ENCODE measurements around the gene PTPN20. TPM values are rescaled to one million over a fixed set of nuclear protein-coding genes. Genes with fewer than 3 reads are reported as not detected.

The PTPN20 gene
- total and polyA plus RNA-seq, 2 of the 8 experiments (the other 6 are each of a cell fraction or from before 2014, with no cell fraction given) = not detected

- no peaks in the 10 kb centered on the region for H3K79me2 ChIP-seq (ENCODE audit: control insufficient read depth in 1 of 2, insufficient read depth in 2 of 2, low read length in 2 of 2)
- H2BK15ac ChIP-seq (ENCODE audit: low read length) = no peak overlapping the region
- no peak overlapping the region for H2AFZ ChIP-seq (ENCODE audit: low read length)
- no peaks in the 10 kb centered on the region for H3K79me1 ChIP-seq (ENCODE audit: low read depth, low read length)
- H4K20me1 ChIP-seq (replicated peaks in 1 of 2; ENCODE audit: control insufficient read depth in 1 of 2, insufficient read depth in 2 of 2, low read length in 2 of 2) = no peaks in the 10 kb centered on the region
- H2BK20ac ChIP-seq (ENCODE audit: low read length) = no peak overlapping the region
- H3K14ac ChIP-seq (ENCODE audit: insufficient read length) = no peak overlapping the region
- no peak overlapping the region for H2BK5ac ChIP-seq (ENCODE audit: low read depth, low read length)
- no peak for FAIRE-seq
- no peak overlapping the region for H4K91ac ChIP-seq (replicated peaks; ENCODE audit: insufficient read length, low read length)
- H3K18ac ChIP-seq (ENCODE audit: extremely low read depth, low read length) = no peak overlapping the region
- H3K4me3 ChIP-seq (ENCODE audit: extremely low read depth in 1 of 4, insufficient read depth in 2 of 4, low read depth in 3 of 4, low read length in 4 of 4) = no peak overlapping the region
- H3K27me3 ChIP-seq (replicated peaks in 1 of 4; ENCODE audit: control insufficient read depth in 3 of 4, extremely low read depth in 1 of 4, insufficient read depth in 3 of 4, low read length in 3 of 4) = no peaks in the 10 kb centered on the region
- ChIA-PET CTCF (ENCODE audit: partially characterized antibody) (interaction anchor here (1.3 to 7.4 kb wide), 3 partner anchors 14 to 313 kb away, joined by 3 to 85 read pairs (median 8); no protein-coding TSS in a partner anchor), POLR2A (ENCODE audit: partially characterized antibody) (no interaction called here)
- H2AK5ac ChIP-seq (ENCODE audit: low read depth, low read length) = no peak overlapping the region
- H2BK120ac ChIP-seq (replicated peaks; ENCODE audit: low read depth, low read length) = no peak overlapping the region
- no peak overlapping the region for H4K8ac ChIP-seq (ENCODE audit: extremely low read depth, insufficient read depth, low read length)
- H3K4me2 ChIP-seq (ENCODE audit: insufficient read depth in 1 of 2, low read depth in 2 of 2, low read length in 2 of 2) = no peak overlapping the region
- H3K23ac ChIP-seq (ENCODE audit: insufficient read length) = no peak overlapping the region
- no peak for TF ChIP-seq RAD21 (IDR thresholded peaks at IDR 0.05 in 1 of 2, conservative IDR thresholded peaks at IDR 0.05 in 1 of 2; ENCODE audit: low read depth in 2 of 2, low read length in 2 of 2)
- TF ChIP-seq SP4 (IDR thresholded peaks at IDR 0.05; ENCODE audit: low read length) = no peak
- no peak for TF ChIP-seq CREB1 (IDR thresholded peaks at IDR 0.05)
- no peak for TF ChIP-seq TBP (IDR thresholded peaks at IDR 0.05; ENCODE audit: low read depth, low read length)
- TF ChIP-seq CHD1 (IDR thresholded peaks at IDR 0.05; ENCODE audit: low read depth, low read length) = no peak
- TF ChIP-seq HDAC2 (IDR thresholded peaks at IDR 0.05; ENCODE audit: borderline replicate concordance in 1 of 2, low read depth in 2 of 2, low read length in 2 of 2) = no peak
- no peak for TF ChIP-seq BCL11A (IDR thresholded peaks at IDR 0.05; ENCODE audit: low read depth in 2 of 2, low read length in 2 of 2)
- no peak for TF ChIP-seq KDM4A (IDR thresholded peaks at IDR 0.05; ENCODE audit: low read depth, low read length, severe bottlenecking)
- no peak for TF ChIP-seq RNF2 (IDR thresholded peaks at IDR 0.05; ENCODE audit: borderline replicate concordance, low read depth, low read length, missing control alignments, poor library complexity, severe bottlenecking)
- no peak for TF ChIP-seq CBX8 (IDR thresholded peaks at IDR 0.05; ENCODE audit: borderline replicate concordance, low read depth, low read length)
- no peak for TF ChIP-seq MAFK (IDR thresholded peaks at IDR 0.05; ENCODE audit: low read depth, low read length)
- TF ChIP-seq CBX5 (IDR thresholded peaks at IDR 0.05; ENCODE audit: low read depth, low read length) = no peak
- TF ChIP-seq SUZ12 (IDR thresholded peaks at IDR 0.05; ENCODE audit: low read length) = no peak
- no peak overlapping the region for H3K56ac ChIP-seq (replicated peaks; ENCODE audit: insufficient read length, low read depth, low read length)
- H4K5ac ChIP-seq (ENCODE audit: insufficient read length, low read depth, low read length) = no peak overlapping the region
- no peaks in the 10 kb centered on the region for H3K23me2 ChIP-seq (ENCODE audit: low read depth, low read length)
- peaks cover 0 to 3% (median 2%) of the 10 kb centered on the region in 4 experiments; a peak in 2 of 7 replicates for H3K4me1 ChIP-seq (replicated peaks in 1 of 4; ENCODE audit: control insufficient read depth in 3 of 4, insufficient read depth in 4 of 4, low read length in 3 of 4)
- no peak overlapping the region for H3K4ac ChIP-seq (replicated peaks; ENCODE audit: insufficient read length, low read depth, low read length)
- H3K9ac ChIP-seq (replicated peaks in 1 of 4; ENCODE audit: extremely low read depth in 1 of 4, low read depth in 3 of 4, low read length in 3 of 4) = no peak overlapping the region; a peak in 1 of 7 replicates
- 96% methylated on average over 3 of the region's 3 CpGs; no CpG with 5 or more reads in 1 of the 2 experiments for WGBS, 2 experiments (ENCODE audit: extremely low coverage in 1 of 2, insufficient coverage in 1 of 2, insufficient read length in 1 of 2, insufficient replicate concordance in 2 of 2, low coverage in 1 of 2, low lambda C conversion rate in 2 of 2, missing lambda C conversion rate in 1 of 2)
- no peak for DNase-seq (ENCODE audit: low read depth in 1 of 2, low spot score in 2 of 2)
- H3K36me3 ChIP-seq (ENCODE audit: control insufficient read depth in 2 of 4, insufficient read depth in 4 of 4, low read length in 3 of 4) = no peaks in the 10 kb centered on the region
- H2BK12ac ChIP-seq (ENCODE audit: low read depth, low read length) = no peak overlapping the region
- H3K9me3 ChIP-seq (ENCODE audit: insufficient read depth in 2 of 2, low read depth in 1 of 2, low read length in 1 of 2) = no peaks in the 10 kb centered on the region
- H3K27ac ChIP-seq (ENCODE audit: low read depth, low read length) = no peak overlapping the region
Measured at GRCh38 chr10:46999217-46999616, 88.0 kb downstream of the PTPN20 start.
